Measurements from ENCODE around the gene PIK3C2G. TPM values are rescaled to one million over a fixed set of nuclear protein-coding genes. Genes with fewer than 3 reads are reported as not detected.
"Not testable (repeated sequence)": the region's sequence is repeated elsewhere in the genome, so short reads cannot be mapped to it uniquely, and the experiment has no call there.

PIK3C2G gene
- total RNA-seq, 1 experiment from 2014 or later, result not detected

- peak overlapping the region; percentile 28 for H3K4me2 ChIP-seq (ENCODE audit: low read length)
- no peaks in the 10 kb centered on the region for H3K27me3 ChIP-seq (ENCODE audit: low read length)
- peaks cover 11% of the 10 kb centered on the region for H3K4me1 ChIP-seq (ENCODE audit: insufficient read depth, low read length)
- no peaks in the 10 kb centered on the region for H3F3A ChIP-seq (ENCODE audit: low read length, unreplicated experiment)
- intact Hi-C loops (cut with micrococcal nuclease), result no loop called here
- no peaks in the 10 kb centered on the region for H3K9me2 ChIP-seq (replicated peaks; ENCODE audit: low read length)
- no peak overlapping the region for H3K9ac ChIP-seq (ENCODE audit: low read length)
- ChIA-PET POLR2A (ENCODE audit: unreplicated experiment) (no interaction called here), CTCF (no interaction called here)
- H2AFZ ChIP-seq (ENCODE audit: low read length), result no peak overlapping the region
- H3K9me3 ChIP-seq (ENCODE audit: low read length), result no peaks in the 10 kb centered on the region
- DNase-seq (peak; percentile 47), ATAC-seq (peak; percentile 70)
- H3K36me3 ChIP-seq (ENCODE audit: low read depth, low read length), result no peaks in the 10 kb centered on the region
- no peak overlapping the region for H3K27ac ChIP-seq (ENCODE audit: low read length)
- H3K79me2 ChIP-seq (ENCODE audit: low read length), result no peaks in the 10 kb centered on the region
- no peak overlapping the region for H3K4me3 ChIP-seq (ENCODE audit: low read length)
- TF ChIP-seq EZH2phosphoT487 (IDR thresholded peaks at IDR 0.05; ENCODE audit: borderline replicate concordance, low read length) (no peak), EZH2 (IDR thresholded peaks at IDR 0.05; ENCODE audit: low read length, unreplicated experiment) (no peak)
- TF ChIP-seq, protein P1, sequence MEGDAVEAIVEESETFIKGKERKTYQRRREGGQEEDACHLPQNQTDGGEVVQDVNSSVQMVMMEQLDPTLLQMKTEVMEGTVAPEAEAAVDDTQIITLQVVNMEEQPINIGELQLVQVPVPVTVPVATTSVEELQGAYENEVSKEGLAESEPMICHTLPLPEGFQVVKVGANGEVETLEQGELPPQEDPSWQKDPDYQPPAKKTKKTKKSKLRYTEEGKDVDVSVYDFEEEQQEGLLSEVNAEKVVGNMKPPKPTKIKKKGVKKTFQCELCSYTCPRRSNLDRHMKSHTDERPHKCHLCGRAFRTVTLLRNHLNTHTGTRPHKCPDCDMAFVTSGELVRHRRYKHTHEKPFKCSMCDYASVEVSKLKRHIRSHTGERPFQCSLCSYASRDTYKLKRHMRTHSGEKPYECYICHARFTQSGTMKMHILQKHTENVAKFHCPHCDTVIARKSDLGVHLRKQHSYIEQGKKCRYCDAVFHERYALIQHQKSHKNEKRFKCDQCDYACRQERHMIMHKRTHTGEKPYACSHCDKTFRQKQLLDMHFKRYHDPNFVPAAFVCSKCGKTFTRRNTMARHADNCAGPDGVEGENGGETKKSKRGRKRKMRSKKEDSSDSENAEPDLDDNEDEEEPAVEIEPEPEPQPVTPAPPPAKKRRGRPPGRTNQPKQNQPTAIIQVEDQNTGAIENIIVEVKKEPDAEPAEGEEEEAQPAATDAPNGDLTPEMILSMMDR (conservative IDR thresholded peaks at IDR 0.05; ENCODE audit: low read depth, low read length), result no peak
- no TSS peak for BruUV-seq (replicated peaks)
- H4K20me1 ChIP-seq (ENCODE audit: low read length), result no peaks in the 10 kb centered on the region
Measured at GRCh38 chr12:18502422-18502968, 241.2 kb downstream of the PIK3C2G start.

DNA sequence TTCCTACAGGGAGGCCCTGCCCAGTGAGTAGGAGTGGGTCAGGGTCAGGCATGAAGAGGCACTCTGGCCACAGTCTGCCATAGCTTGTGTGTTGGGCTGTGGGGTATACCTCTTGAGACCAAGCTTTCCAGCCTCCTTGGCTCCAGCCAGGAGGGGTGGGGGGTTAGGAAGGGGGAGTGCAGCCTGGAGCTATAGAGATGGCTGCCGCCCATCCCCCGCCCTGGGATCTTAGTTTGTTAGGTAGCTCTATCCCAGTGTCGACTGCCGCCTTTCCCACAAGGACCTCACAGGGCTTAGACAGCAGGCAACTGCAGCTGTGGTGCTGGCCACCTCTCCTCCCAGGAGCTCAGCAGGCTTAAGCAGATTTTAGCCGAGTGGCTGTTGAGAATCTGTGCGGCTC, 260.1 kb downstream of the PIK3C2G start:
- Histone ChIP-seq H3K4me1 (ENCODE audit: insufficient read depth, low read length) (no peaks in the 10 kb centered on the region), H3F3A (ENCODE audit: low read length, unreplicated experiment) (no peaks in the 10 kb centered on the region), H3K9me2 (replicated peaks; ENCODE audit: low read length) (no peaks in the 10 kb centered on the region), H3K9ac (ENCODE audit: low read length) (no peak overlapping the region), H3K36me3 (ENCODE audit: low read depth, low read length) (no peaks in the 10 kb centered on the region), H3K79me2 (ENCODE audit: low read length) (no peaks in the 10 kb centered on the region), H2AFZ (ENCODE audit: low read length) (no peak overlapping the region), H3K27me3 (ENCODE audit: low read length) (no peaks in the 10 kb centered on the region), H3K4me2 (ENCODE audit: low read length) (no peak overlapping the region), H4K20me1 (ENCODE audit: low read length) (no peaks in the 10 kb centered on the region), H3K4me3 (ENCODE audit: low read length) (no peak overlapping the region), H3K9me3 (ENCODE audit: low read length) (no peaks in the 10 kb centered on the region), H3K27ac (ENCODE audit: low read length) (no peak overlapping the region)
- TF ChIP-seq, protein P1 (conservative IDR thresholded peaks at IDR 0.05; ENCODE audit: low read depth, low read length), result no peak
- TF ChIP-seq EZH2phosphoT487 (IDR thresholded peaks at IDR 0.05; ENCODE audit: borderline replicate concordance, low read length), result no peak
- TF ChIP-seq EZH2 (IDR thresholded peaks at IDR 0.05; ENCODE audit: low read length, unreplicated experiment), result no peak
- intact Hi-C loops (cut with micrococcal nuclease), result no loop called here
- DNase-seq, result no peak
- ChIA-PET POLR2A (ENCODE audit: unreplicated experiment) (no interaction called here), CTCF (no interaction called here)
- BruUV-seq (replicated peaks), result no TSS peak
- no peak for ATAC-seq

DNA sequence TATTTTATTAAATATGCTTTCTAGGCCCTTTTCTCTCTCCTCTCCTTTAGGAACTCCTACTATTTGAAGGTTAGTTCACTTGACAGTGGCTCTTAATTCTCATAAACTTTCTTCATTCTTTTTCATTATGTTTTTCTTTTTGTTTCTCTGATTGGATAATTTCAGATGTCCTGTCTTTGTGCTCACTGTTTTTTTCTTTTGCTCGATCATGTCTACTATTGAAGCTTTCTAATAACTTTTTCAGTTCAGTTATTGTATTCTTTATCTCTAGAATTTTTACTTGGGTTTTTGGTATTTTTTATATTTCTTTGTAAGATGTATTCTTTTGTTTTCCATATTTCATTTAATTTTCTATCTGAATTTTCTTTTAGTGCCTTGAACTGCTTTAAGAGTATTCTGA, 261.5 kb downstream of the PIK3C2G start:
- Histone ChIP-seq H2AFZ (ENCODE audit: low read length) (no peak overlapping the region), H3K4me1 (ENCODE audit: insufficient read depth, low read length) (no peaks in the 10 kb centered on the region), H4K20me1 (ENCODE audit: low read length) (no peaks in the 10 kb centered on the region), H3K4me3 (ENCODE audit: low read length) (no peak overlapping the region), H3K79me2 (ENCODE audit: low read length) (no peaks in the 10 kb centered on the region), H3K27me3 (ENCODE audit: low read length) (no peaks in the 10 kb centered on the region), H3K36me3 (ENCODE audit: low read depth, low read length) (no peaks in the 10 kb centered on the region), H3F3A (ENCODE audit: low read length, unreplicated experiment) (no peaks in the 10 kb centered on the region), H3K27ac (ENCODE audit: low read length) (no peak overlapping the region), H3K9me2 (replicated peaks; ENCODE audit: low read length) (no peaks in the 10 kb centered on the region), H3K9me3 (ENCODE audit: low read length) (no peaks in the 10 kb centered on the region), H3K9ac (ENCODE audit: low read length) (no peak overlapping the region), H3K4me2 (ENCODE audit: low read length) (no peak overlapping the region)
- POLR2A ChIA-PET (ENCODE audit: unreplicated experiment), result no interaction called here
- ATAC-seq (no peak), DNase-seq (no peak)
- TF ChIP-seq, protein P1 (conservative IDR thresholded peaks at IDR 0.05; ENCODE audit: low read depth, low read length), result no peak
- TF ChIP-seq EZH2 (IDR thresholded peaks at IDR 0.05; ENCODE audit: low read length, unreplicated experiment) (no peak), EZH2phosphoT487 (IDR thresholded peaks at IDR 0.05; ENCODE audit: borderline replicate concordance, low read length) (no peak)
- BruUV-seq (replicated peaks), result no TSS peak
- intact Hi-C loops (cut with micrococcal nuclease), result no loop called here
- CTCF ChIA-PET, result no interaction called here

DNA sequence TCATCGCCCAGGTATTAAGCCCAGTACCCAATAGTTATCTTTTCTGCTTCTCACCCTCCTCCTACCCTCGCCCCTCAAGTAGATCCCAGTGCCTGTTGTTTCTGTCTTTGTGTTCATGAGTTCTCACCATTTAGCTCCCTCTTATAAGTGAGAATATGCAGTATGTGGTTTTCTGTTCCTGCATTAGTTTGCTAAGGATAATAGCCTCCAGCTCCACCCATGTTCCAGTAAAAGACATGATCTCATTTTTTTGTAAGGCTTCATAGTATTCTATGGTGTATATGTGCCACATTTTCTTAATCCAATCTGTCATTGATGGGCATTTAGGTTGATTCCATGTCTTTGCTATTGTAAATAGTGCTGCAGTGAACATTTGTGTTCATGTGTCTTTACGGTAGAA, 281.2 kb downstream of the PIK3C2G start:
- H3K27ac ChIP-seq (ENCODE audit: low read length); ATAC-seq; H3K9me2 ChIP-seq (replicated peaks; ENCODE audit: low read length); intact Hi-C loops (cut with micrococcal nuclease); H3K79me2 ChIP-seq (ENCODE audit: low read length); H4K20me1 ChIP-seq (ENCODE audit: low read length); H3K36me3 ChIP-seq (ENCODE audit: low read depth, low read length); POLR2A ChIA-PET (ENCODE audit: unreplicated experiment); H2AFZ ChIP-seq (ENCODE audit: low read length); H3K9ac ChIP-seq (ENCODE audit: low read length); H3K4me3 ChIP-seq (ENCODE audit: low read length); H3K27me3 ChIP-seq (ENCODE audit: low read length); DNase-seq; H3K9me3 ChIP-seq (ENCODE audit: low read length); CTCF ChIA-PET; H3F3A ChIP-seq (ENCODE audit: low read length, unreplicated experiment); H3K4me2 ChIP-seq (ENCODE audit: low read length); BruUV-seq (replicated peaks): not testable (repeated sequence)
- peaks cover 14% of the 10 kb centered on the region for H3K4me1 ChIP-seq (ENCODE audit: insufficient read depth, low read length)

All from PC-3 (cell line).